Endothelial cell of umbilical vein (primary cell): ENCODE results near the gene ICE2. TPM values are rescaled to one million over a fixed set of nuclear protein-coding genes. Genes with fewer than 3 reads are reported as not detected.
A peak's percentile ranks its signal among the peaks of the same experiment; 100 is the strongest.

ENCODE experiments used
- BruUV-seq: library from RNA; stranded (reverse); fragments of 400-500 nt; replicated peaks from 2 replicates; lab custom pipeline; 2021; lab: Mats Ljungman, UMichigan
- CTCF ChIA-PET: fragments of 300-600, 350-600 bp; sonication (Branson Sonifier 250); formaldehyde crosslinking; loops from one replicate; lab custom pipeline; 2021; ENCODE audit warnings: antibody characterized with exemption, inconsistent platforms; lab: Charles Lee
- POLR2A ChIA-PET: fragments of 300-600, 350-600 bp; sonication (Branson Sonifier 250); formaldehyde crosslinking; loops from one replicate; lab custom pipeline; 2021; ENCODE audit warnings: antibody characterized with exemption, inconsistent platforms; lab: Charles Lee
- DNase-seq: peaks from one replicate; pipeline ENCODE4 v3.0.0-alpha.2; 2011; ENCODE audit warnings: low read depth, low spot score
- FAIRE-seq: peaks from 2 replicates; lab custom pipeline; 2011; peaks lifted over from hg19 to GRCh38; lab: Jason Lieb, UNC
- H2AFZ ChIP-seq: 2 replicates; pipeline ENCODE4 v1.6.0; 2012; ENCODE audit warnings: low read depth, low read length, control low read depth, inconsistent platforms
- H3K27ac ChIP-seq: 2 replicates; pipeline ENCODE4 v1.5.1; 2011; ENCODE audit warnings: low read depth, mild to moderate bottlenecking, control low read depth, low read length, moderate library complexity; ENCODE audit not compliant: insufficient read depth
- H3K27me3 ChIP-seq, 2 experiments: 2 replicates each; pipeline versions ENCODE4 v1.6.0 to v1.6.1; 2011; ENCODE audit warnings: low read length in 2 of 2, mixed read lengths in 1 of 2; ENCODE audit not compliant: control insufficient read depth in 2 of 2, insufficient read depth in 2 of 2
- H3K36me3 ChIP-seq, 2 experiments: 2 replicates in 1 of 2; 3 replicates in 1 of 2; pipeline ENCODE4 v1.5.1; 2011; ENCODE audit warnings: low read length in 2 of 2, mild to moderate bottlenecking in 1 of 2, moderate library complexity in 1 of 2; ENCODE audit not compliant: control insufficient read depth in 2 of 2, insufficient read depth in 2 of 2; ENCODE audit errors: extremely low read depth in 1 of 2
- H3K4me1 ChIP-seq: 3 replicates; pipeline ENCODE4 v1.5.1; 2011; ENCODE audit warnings: mild to moderate bottlenecking, low read length; ENCODE audit not compliant: control insufficient read depth, insufficient read depth; ENCODE audit errors: extremely low read depth
- H3K4me2 ChIP-seq: 2 replicates; pipeline ENCODE4 v1.6.1; 2011; ENCODE audit warnings: low read length, control low read depth, mixed read lengths; ENCODE audit not compliant: insufficient read depth
- H3K4me3 ChIP-seq, 3 experiments: fragments of 200-600 bp in 1 of 3; sonication (generic), shearing (Covaris generic) in 1 of 3; replicated peaks in 1 of 3; 2 replicates each; pipeline ENCODE4 v1.5.1; 2011 to 2016; ENCODE audit warnings: control low read depth in 3 of 3, low read length in 3 of 3, mild to moderate bottlenecking in 2 of 3, inconsistent platforms in 1 of 3, low read depth in 1 of 3, moderate library complexity in 1 of 3; ENCODE audit not compliant: insufficient read depth in 1 of 3
- H3K79me2 ChIP-seq: 2 replicates; pipeline ENCODE4 v1.6.0; 2012; ENCODE audit warnings: low read length, inconsistent platforms; ENCODE audit not compliant: control insufficient read depth, insufficient read depth
- H3K9ac ChIP-seq: replicated peaks from 2 replicates; pipeline ENCODE3; 2011; ENCODE audit warnings: low read length, control low read depth; ENCODE audit not compliant: insufficient read depth; ENCODE audit errors: extremely low read depth
- H3K9me1 ChIP-seq: replicated peaks from 3 replicates; pipeline ENCODE4 v1.6.0; 2011; ENCODE audit warnings: mild to moderate bottlenecking, low read length; ENCODE audit not compliant: control insufficient read depth, insufficient read depth; ENCODE audit errors: extremely low read depth
- H3K9me3 ChIP-seq: replicated peaks from 2 replicates; pipeline ENCODE4 v1.5.1; 2012; ENCODE audit warnings: low read length, inconsistent platforms; ENCODE audit not compliant: control insufficient read depth, insufficient read depth
- H4K20me1 ChIP-seq: replicated peaks from 2 replicates; pipeline ENCODE3; 2011; ENCODE audit warnings: mild to moderate bottlenecking, low read length; ENCODE audit not compliant: control insufficient read depth, insufficient read depth; ENCODE audit errors: extremely low read depth
- EZH2 ChIP-seq: IDR thresholded peaks from 2 replicates; pipeline ENCODE4 v1.6.1; 2012; ENCODE audit warnings: borderline replicate concordance, low read depth, mild to moderate bottlenecking, moderate library complexity, low read length, inconsistent platforms; ENCODE audit not compliant: severe bottlenecking
- FOS ChIP-seq: IDR thresholded peaks from 2 replicates; pipeline ENCODE4 v1.6.1; 2011; ENCODE audit warnings: mild to moderate bottlenecking, low read length, moderate library complexity, borderline replicate concordance; ENCODE audit not compliant: insufficient read depth
- GATA2 ChIP-seq: IDR thresholded peaks from 2 replicates; pipeline ENCODE4 v1.7.0; 2011; ENCODE audit warnings: low read depth, mild to moderate bottlenecking, moderate library complexity, mixed read lengths, low read length; ENCODE audit not compliant: insufficient read length, insufficient read depth
- JUN ChIP-seq: IDR thresholded peaks from 2 replicates; pipeline ENCODE4 v1.6.1; 2011; ENCODE audit warnings: borderline replicate concordance, low read depth; ENCODE audit not compliant: insufficient read length, insufficient read depth
- MYC ChIP-seq: IDR thresholded peaks from one replicate; pipeline ENCODE4 v1.6.1; 2011; ENCODE audit warnings: mild to moderate bottlenecking, low read depth, low read length
- POLR2A ChIP-seq: IDR thresholded peaks from 2 replicates; pipeline ENCODE4 v1.6.1; 2012; ENCODE audit warnings: low read depth, mild to moderate bottlenecking, control low read depth, low read length
- POLR2AphosphoS5 ChIP-seq: IDR thresholded peaks from 2 replicates; pipeline ENCODE4 v1.6.1; 2012; ENCODE audit warnings: low read depth, mild to moderate bottlenecking, control low read depth, low read length, moderate library complexity; ENCODE audit not compliant: insufficient read depth
- dilution Hi-C: fragments of 300-500 bp; cut with MboI; formaldehyde crosslinking; loops from one replicate; pipeline ENCODE4 v1.15.0; 2019; ENCODE audit warnings: low sequenced_read_pairs; ENCODE audit not compliant: extremely low pct_ligation_motif_present
- intact Hi-C: fragments of 100-400 bp; cut with micrococcal nuclease; formaldehyde crosslinking; loops from one replicate; pipeline ENCODE4 v1.10.0; 2022
- polyA plus RNA-seq, 4 experiments: library from polyadenylated mRNA; depleted of rRNA in 3 of 4; stranded (reverse) in 3 of 4; unstranded in 1 of 4; fragments of >200 nt; gene quantifications; 2 replicates each; pipeline versions ENCODE4 v1.2.1 to v1.2.3, GENCODE V29; 2011 to 2012; ENCODE audit warnings: missing spikeins in 1 of 4
- total RNA-seq: library from RNA; stranded (reverse); gene quantifications from 2 replicates; pipeline ENCODE4 v1.2.3, GENCODE V29; 2021
- TF ChIP-seq, protein P1 (sequence below), 2 donors: IDR thresholded peaks; 1 replicate in 1 of 2; 2 replicates in 1 of 2; pipeline ENCODE4 v1.5.1; 2011; ENCODE audit warnings: low read length in 2 of 2, mild to moderate bottlenecking in 2 of 2, moderate library complexity in 2 of 2, control low read depth in 1 of 2, inconsistent platforms in 1 of 2, low read depth in 1 of 2; ENCODE audit not compliant: insufficient read depth in 1 of 2; ENCODE audit errors: extremely low read depth in 1 of 2
- TF ChIP-seq, protein P2 (sequence below): IDR thresholded peaks from 2 replicates; pipeline ENCODE4 v1.6.1; 2011; ENCODE audit not compliant: insufficient read depth, insufficient read length

The ICE2 gene
- total and polyA plus RNA-seq, 2 donors (not counting 3 experiments of a cell fraction or from before 2014, with no cell fraction given) = 22.1 to 57.0 TPM

DNA sequence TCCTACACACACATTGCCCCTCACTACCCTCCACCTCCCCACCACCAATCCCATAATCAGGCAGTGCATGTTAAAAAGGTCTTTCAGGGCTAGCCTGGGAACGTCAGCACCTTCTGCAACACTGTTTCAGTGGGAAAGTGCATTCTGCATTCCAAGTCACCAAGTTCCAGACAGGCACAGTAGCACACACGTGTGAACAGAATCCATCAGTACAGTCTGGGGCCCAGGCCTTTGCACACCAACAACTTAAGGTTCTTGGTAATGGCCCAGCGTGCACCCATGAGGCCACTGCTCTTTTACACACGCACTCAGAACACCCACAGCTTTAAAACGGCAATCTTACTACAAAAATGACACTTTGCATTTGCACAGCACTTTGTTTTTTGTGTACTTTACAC lies 82.4 kb downstream of the ICE2 start:
- Histone ChIP-seq H3K27me3 (no peaks in the 10 kb centered on the region), H3K4me3 (peak overlapping the region; percentile 82 to 99 (median 96)), H2AFZ (no peak overlapping the region), H4K20me1 (peaks cover 3% of the 10 kb centered on the region), H3K4me1 (peaks cover 68% of the 10 kb centered on the region), H3K9me3 (no peaks in the 10 kb centered on the region), H3K79me2 (peaks cover 62% of the 10 kb centered on the region), H3K9me1 (no peaks in the 10 kb centered on the region), H3K36me3 (peaks cover 5 to 6% of the 10 kb centered on the region in 2 experiments), H3K4me2 (peak overlapping the region; percentile 96), H3K9ac (peak overlapping the region; percentile 100), H3K27ac (peak overlapping the region; percentile 97)
- intact Hi-C loops (loop anchor here (5.0 kb wide), 2 partner anchors 34 to 709 kb away; partner anchors contain the start of gene BNIP2), dilution Hi-C loops (no loop called here)
- TF ChIP-seq, protein P1, sequence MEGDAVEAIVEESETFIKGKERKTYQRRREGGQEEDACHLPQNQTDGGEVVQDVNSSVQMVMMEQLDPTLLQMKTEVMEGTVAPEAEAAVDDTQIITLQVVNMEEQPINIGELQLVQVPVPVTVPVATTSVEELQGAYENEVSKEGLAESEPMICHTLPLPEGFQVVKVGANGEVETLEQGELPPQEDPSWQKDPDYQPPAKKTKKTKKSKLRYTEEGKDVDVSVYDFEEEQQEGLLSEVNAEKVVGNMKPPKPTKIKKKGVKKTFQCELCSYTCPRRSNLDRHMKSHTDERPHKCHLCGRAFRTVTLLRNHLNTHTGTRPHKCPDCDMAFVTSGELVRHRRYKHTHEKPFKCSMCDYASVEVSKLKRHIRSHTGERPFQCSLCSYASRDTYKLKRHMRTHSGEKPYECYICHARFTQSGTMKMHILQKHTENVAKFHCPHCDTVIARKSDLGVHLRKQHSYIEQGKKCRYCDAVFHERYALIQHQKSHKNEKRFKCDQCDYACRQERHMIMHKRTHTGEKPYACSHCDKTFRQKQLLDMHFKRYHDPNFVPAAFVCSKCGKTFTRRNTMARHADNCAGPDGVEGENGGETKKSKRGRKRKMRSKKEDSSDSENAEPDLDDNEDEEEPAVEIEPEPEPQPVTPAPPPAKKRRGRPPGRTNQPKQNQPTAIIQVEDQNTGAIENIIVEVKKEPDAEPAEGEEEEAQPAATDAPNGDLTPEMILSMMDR (IDR thresholded peaks at IDR 0.05; ENCODE audit: extremely low read depth in 1 of 2, insufficient read depth in 1 of 2, low read depth in 1 of 2, low read length in 2 of 2) = no peak
- TF ChIP-seq POLR2AphosphoS5 = peak; percentile 40
- no peak for FAIRE-seq
- ChIA-PET POLR2A (interaction anchor here (1.0 to 4.7 kb wide), 2 partner anchors 22 to 26 kb away, joined by 4 to 27 read pairs; no protein-coding TSS in a partner anchor), CTCF (interaction anchor here (1.5 to 2.7 kb wide), 3 partner anchors 22 to 55 kb away, joined by 3 to 16 read pairs (median 5); no protein-coding TSS in a partner anchor)
- no peak for DNase-seq
- no TSS peak for BruUV-seq

DNA sequence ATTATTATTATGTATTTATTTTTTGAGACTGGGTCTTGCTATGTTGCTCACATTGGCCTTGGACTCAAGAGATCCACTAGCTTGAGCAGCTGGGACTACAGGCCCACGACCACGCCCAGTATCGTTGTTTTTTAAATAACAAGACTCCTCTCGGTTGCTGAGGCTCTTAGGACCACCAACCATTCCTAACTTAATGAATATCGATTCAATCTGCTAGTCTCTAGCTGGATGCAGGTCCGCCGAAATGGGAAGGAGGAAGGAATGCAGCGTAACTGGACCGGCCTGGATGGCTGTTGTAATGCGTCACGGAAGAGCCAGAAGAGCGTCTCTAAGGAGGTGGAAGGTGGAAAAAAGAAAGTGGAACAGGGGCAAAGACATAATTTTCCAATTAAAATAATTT lies 82.8 kb downstream of the ICE2 start:
- Histone ChIP-seq H3K4me3 (peak overlapping the region; percentile 82 to 99 (median 96)), H3K36me3 (peaks cover 5 to 6% of the 10 kb centered on the region in 2 experiments), H3K4me2 (peak overlapping the region; percentile 96), H3K79me2 (peaks cover 67% of the 10 kb centered on the region), H2AFZ (no peak overlapping the region), H3K4me1 (peaks cover 73% of the 10 kb centered on the region), H3K9me1 (no peaks in the 10 kb centered on the region), H3K27me3 (no peaks in the 10 kb centered on the region), H4K20me1 (peaks cover 7% of the 10 kb centered on the region), H3K9ac (peak overlapping the region; percentile 100), H3K27ac (peak overlapping the region; percentile 97), H3K9me3 (no peaks in the 10 kb centered on the region)
- BruUV-seq = TSS peak; percentile 14
- FAIRE-seq (no peak), DNase-seq (no peak)
- CTCF ChIA-PET = interaction anchor here (0.8 to 3.8 kb wide), 7 partner anchors 22 to 125 kb away, joined by 3 to 17 read pairs (median 5); no protein-coding TSS in a partner anchor
- dilution Hi-C loops = no loop called here
- TF ChIP-seq, protein P2, sequence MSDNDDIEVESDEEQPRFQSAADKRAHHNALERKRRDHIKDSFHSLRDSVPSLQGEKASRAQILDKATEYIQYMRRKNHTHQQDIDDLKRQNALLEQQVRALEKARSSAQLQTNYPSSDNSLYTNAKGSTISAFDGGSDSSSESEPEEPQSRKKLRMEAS = no peak
- TF ChIP-seq JUN = no peak
- TF ChIP-seq GATA2 = no peak
- no peak for TF ChIP-seq POLR2AphosphoS5
- no peak for TF ChIP-seq FOS
- TF ChIP-seq, protein P1 (IDR thresholded peaks at IDR 0.05; ENCODE audit: extremely low read depth in 1 of 2, insufficient read depth in 1 of 2, low read depth in 1 of 2, low read length in 2 of 2) = no peak
- TF ChIP-seq EZH2 = no peak
- TF ChIP-seq MYC = no peak
- no peak for TF ChIP-seq POLR2A
- intact Hi-C loops = loop anchor here (5.0 kb wide), 2 partner anchors 34 to 709 kb away; partner anchors contain the start of gene BNIP2
- POLR2A ChIA-PET = interaction anchor here (1.0 to 4.7 kb wide), 2 partner anchors 21 to 25 kb away, joined by 4 to 27 read pairs; no protein-coding TSS in a partner anchor
